Panc1 (cell line): ENCODE measurements around the gene ZBTB7B.

Experiments used
- POLR2AphosphoS5 ChIP-seq: IDR thresholded peaks from 2 replicates; pipeline ENCODE4 v1.6.1; 2012; ENCODE audit warnings: mild to moderate bottlenecking, low read depth, low read length, moderate library complexity
- TCF7L2 ChIP-seq: IDR thresholded peaks from 2 replicates; pipeline ENCODE4 v1.6.1; 2011; ENCODE audit warnings: mild to moderate bottlenecking, low read depth, low read length, inconsistent platforms
- TF ChIP-seq, protein P1 (sequence below): fragments of 450-650 bp; IDR thresholded peaks from 2 replicates; pipeline ENCODE4 v1.5.1; 2017; ENCODE audit warnings: mild to moderate bottlenecking
- TF ChIP-seq, protein P2 (sequence below), 2 experiments: IDR thresholded peaks; 2 replicates each; pipeline ENCODE4 v1.6.1; 2011 to 2012; ENCODE audit warnings: low read depth in 2 of 2, control low read depth in 1 of 2, low read length in 1 of 2, mild to moderate bottlenecking in 1 of 2, moderate library complexity in 1 of 2; ENCODE audit not compliant: insufficient read depth in 1 of 2

DNA sequence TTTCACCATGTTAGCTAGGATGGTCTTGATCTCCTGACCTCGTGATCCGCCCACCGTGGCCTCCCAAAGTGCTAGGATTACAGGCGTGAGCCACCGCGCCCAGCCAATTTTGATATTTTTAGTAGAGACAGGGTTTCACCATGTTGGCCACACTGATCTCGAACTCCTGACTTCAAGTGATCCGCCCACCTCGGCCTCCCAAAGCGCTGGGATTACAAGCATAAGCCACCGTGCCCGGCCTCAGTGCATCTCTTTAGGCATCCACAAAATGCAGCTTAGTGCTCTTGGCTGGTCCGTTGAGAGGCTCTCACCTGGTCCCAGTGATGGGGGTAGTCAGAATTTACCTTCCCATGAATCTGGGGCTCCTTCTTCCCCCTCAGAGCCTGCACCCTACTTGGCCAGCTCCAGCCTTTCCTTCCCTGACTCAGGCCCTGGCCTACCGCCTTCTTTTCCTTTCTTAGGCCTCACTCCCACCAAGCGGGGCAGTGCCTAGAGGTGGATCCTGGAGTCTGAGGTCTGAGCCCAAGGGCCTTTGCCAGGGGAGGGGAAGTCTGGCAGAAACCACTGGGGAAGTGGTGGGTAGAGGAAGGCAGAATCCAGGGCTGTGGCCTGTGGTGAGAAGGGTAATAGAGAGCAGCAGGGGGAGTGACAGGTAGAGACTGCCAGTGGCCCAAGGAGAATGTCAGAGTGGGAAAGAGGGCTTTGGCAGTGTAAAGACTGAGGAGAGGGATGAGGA lies 5.5 kb upstream of the ZBTB7B start:
- TF ChIP-seq, protein P1, sequence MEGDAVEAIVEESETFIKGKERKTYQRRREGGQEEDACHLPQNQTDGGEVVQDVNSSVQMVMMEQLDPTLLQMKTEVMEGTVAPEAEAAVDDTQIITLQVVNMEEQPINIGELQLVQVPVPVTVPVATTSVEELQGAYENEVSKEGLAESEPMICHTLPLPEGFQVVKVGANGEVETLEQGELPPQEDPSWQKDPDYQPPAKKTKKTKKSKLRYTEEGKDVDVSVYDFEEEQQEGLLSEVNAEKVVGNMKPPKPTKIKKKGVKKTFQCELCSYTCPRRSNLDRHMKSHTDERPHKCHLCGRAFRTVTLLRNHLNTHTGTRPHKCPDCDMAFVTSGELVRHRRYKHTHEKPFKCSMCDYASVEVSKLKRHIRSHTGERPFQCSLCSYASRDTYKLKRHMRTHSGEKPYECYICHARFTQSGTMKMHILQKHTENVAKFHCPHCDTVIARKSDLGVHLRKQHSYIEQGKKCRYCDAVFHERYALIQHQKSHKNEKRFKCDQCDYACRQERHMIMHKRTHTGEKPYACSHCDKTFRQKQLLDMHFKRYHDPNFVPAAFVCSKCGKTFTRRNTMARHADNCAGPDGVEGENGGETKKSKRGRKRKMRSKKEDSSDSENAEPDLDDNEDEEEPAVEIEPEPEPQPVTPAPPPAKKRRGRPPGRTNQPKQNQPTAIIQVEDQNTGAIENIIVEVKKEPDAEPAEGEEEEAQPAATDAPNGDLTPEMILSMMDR = no peak
- no peak for TF ChIP-seq POLR2AphosphoS5
- TF ChIP-seq, protein P2, sequence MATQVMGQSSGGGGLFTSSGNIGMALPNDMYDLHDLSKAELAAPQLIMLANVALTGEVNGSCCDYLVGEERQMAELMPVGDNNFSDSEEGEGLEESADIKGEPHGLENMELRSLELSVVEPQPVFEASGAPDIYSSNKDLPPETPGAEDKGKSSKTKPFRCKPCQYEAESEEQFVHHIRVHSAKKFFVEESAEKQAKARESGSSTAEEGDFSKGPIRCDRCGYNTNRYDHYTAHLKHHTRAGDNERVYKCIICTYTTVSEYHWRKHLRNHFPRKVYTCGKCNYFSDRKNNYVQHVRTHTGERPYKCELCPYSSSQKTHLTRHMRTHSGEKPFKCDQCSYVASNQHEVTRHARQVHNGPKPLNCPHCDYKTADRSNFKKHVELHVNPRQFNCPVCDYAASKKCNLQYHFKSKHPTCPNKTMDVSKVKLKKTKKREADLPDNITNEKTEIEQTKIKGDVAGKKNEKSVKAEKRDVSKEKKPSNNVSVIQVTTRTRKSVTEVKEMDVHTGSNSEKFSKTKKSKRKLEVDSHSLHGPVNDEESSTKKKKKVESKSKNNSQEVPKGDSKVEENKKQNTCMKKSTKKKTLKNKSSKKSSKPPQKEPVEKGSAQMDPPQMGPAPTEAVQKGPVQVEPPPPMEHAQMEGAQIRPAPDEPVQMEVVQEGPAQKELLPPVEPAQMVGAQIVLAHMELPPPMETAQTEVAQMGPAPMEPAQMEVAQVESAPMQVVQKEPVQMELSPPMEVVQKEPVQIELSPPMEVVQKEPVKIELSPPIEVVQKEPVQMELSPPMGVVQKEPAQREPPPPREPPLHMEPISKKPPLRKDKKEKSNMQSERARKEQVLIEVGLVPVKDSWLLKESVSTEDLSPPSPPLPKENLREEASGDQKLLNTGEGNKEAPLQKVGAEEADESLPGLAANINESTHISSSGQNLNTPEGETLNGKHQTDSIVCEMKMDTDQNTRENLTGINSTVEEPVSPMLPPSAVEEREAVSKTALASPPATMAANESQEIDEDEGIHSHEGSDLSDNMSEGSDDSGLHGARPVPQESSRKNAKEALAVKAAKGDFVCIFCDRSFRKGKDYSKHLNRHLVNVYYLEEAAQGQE (IDR thresholded peaks at IDR 0.05; ENCODE audit: insufficient read depth in 1 of 2, low read depth in 2 of 2, low read length in 1 of 2) = no peak
- no peak for TF ChIP-seq TCF7L2
